ENCODE data around the gene PADI6.

DNA sequence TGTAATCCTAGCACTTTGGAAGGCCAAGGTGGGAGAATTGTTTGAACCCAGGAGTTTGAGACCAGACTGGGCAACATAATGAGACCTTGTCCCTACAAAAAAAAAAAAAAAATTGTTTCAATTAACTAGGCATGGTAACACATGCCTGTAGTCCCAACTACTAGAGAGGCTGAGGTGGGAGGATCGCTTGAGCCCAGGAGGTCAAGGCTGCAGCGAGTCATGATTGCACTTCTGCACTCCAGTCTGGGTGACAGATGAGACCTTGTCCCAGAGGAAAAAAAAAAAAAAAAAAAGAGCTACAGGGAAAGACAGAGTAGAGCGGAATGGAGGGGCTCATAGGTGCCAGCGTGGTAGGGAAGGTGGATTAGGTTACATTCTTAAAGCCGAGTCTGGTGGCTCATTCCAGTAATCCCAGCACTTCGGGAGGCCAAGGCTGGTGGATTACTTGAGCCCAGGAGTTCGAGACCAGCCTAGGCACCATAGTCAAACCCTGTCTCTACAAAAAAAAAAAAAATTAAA is 21.0 kb upstream of the PADI6 start:
- TF ChIP-seq, protein P1, sequence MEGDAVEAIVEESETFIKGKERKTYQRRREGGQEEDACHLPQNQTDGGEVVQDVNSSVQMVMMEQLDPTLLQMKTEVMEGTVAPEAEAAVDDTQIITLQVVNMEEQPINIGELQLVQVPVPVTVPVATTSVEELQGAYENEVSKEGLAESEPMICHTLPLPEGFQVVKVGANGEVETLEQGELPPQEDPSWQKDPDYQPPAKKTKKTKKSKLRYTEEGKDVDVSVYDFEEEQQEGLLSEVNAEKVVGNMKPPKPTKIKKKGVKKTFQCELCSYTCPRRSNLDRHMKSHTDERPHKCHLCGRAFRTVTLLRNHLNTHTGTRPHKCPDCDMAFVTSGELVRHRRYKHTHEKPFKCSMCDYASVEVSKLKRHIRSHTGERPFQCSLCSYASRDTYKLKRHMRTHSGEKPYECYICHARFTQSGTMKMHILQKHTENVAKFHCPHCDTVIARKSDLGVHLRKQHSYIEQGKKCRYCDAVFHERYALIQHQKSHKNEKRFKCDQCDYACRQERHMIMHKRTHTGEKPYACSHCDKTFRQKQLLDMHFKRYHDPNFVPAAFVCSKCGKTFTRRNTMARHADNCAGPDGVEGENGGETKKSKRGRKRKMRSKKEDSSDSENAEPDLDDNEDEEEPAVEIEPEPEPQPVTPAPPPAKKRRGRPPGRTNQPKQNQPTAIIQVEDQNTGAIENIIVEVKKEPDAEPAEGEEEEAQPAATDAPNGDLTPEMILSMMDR (IDR thresholded peaks at IDR 0.05): no peak
- no peak for TF ChIP-seq POLR2A (IDR thresholded peaks at IDR 0.05)
